ENCODE data around the gene PTK6.

PTK6 gene

GRCh38 chr20:63567386-63568169, 30.4 kb upstream of the PTK6 start:
- ChIA-PET POLR2A (no interaction called here), CTCF (no interaction called here)
- no peak for DNase-seq (ENCODE audit: extremely low spot score)
- no peak for TF ChIP-seq SP1 (IDR thresholded peaks at IDR 0.05)
- no peak for TF ChIP-seq NFRKB (IDR thresholded peaks at IDR 0.05)
- TF ChIP-seq LEF1 (IDR thresholded peaks at IDR 0.05; ENCODE audit: borderline replicate concordance), result no peak
- TF ChIP-seq ARNT (IDR thresholded peaks at IDR 0.05), result no peak
- TF ChIP-seq HDGF (IDR thresholded peaks at IDR 0.05; ENCODE audit: borderline replicate concordance), result no peak
- no peak for TF ChIP-seq FOXA1 (IDR thresholded peaks at IDR 0.05)
- no peak for TF ChIP-seq ELF4 (IDR thresholded peaks at IDR 0.05)
- no peak for TF ChIP-seq L3MBTL2 (conservative IDR thresholded peaks at IDR 0.05)
- no peak for TF ChIP-seq PKNOX1 (IDR thresholded peaks at IDR 0.05)
- no peak for TF ChIP-seq TARDBP (IDR thresholded peaks at IDR 0.05)
- no peak for TF ChIP-seq SUZ12 (IDR thresholded peaks at IDR 0.05)
- no peak for TF ChIP-seq FOXK2 (IDR thresholded peaks at IDR 0.05)
- no peak for TF ChIP-seq CTBP1 (IDR thresholded peaks at IDR 0.05; ENCODE audit: borderline replicate concordance)
- TF ChIP-seq FOXM1 (IDR thresholded peaks at IDR 0.05; ENCODE audit: borderline replicate concordance), result no peak
- TF ChIP-seq BHLHE40 (IDR thresholded peaks at IDR 0.05; ENCODE audit: borderline replicate concordance), result no peak
- no peak for TF ChIP-seq ZNF384 (IDR thresholded peaks at IDR 0.05)

GRCh38 chr20:63567136-63567385, 29.9 kb upstream of the PTK6 start:
- DNase-seq (ENCODE audit: extremely low spot score), result no peak
- TF ChIP-seq FOXA1 (IDR thresholded peaks at IDR 0.05) (no peak), BHLHE40 (IDR thresholded peaks at IDR 0.05; ENCODE audit: borderline replicate concordance) (no peak)
- ChIA-PET POLR2A (no interaction called here), CTCF (no interaction called here)

- POLR2A ChIA-PET, result no interaction called here
- CTCF ChIA-PET, result no interaction called here
- DNase-seq (ENCODE audit: extremely low spot score), result no peak
- no peak for TF ChIP-seq NFRKB (IDR thresholded peaks at IDR 0.05)
These were observed 29.4 kb upstream of the PTK6 start for GRCh38 chr20:63566395-63567135.

- CTCF ChIA-PET, result no interaction called here
- TF ChIP-seq LEF1 (IDR thresholded peaks at IDR 0.05; ENCODE audit: borderline replicate concordance) (no peak), FOXA1 (IDR thresholded peaks at IDR 0.05) (no peak), CTBP1 (IDR thresholded peaks at IDR 0.05; ENCODE audit: borderline replicate concordance) (no peak), NFRKB (IDR thresholded peaks at IDR 0.05) (no peak), TARDBP (IDR thresholded peaks at IDR 0.05) (no peak), SUZ12 (IDR thresholded peaks at IDR 0.05) (no peak)
- DNase-seq (ENCODE audit: extremely low spot score), result no peak
- POLR2A ChIA-PET, result no interaction called here
These were observed 28.6 kb upstream of the PTK6 start for GRCh38 chr20:63565699-63566335.

DNA sequence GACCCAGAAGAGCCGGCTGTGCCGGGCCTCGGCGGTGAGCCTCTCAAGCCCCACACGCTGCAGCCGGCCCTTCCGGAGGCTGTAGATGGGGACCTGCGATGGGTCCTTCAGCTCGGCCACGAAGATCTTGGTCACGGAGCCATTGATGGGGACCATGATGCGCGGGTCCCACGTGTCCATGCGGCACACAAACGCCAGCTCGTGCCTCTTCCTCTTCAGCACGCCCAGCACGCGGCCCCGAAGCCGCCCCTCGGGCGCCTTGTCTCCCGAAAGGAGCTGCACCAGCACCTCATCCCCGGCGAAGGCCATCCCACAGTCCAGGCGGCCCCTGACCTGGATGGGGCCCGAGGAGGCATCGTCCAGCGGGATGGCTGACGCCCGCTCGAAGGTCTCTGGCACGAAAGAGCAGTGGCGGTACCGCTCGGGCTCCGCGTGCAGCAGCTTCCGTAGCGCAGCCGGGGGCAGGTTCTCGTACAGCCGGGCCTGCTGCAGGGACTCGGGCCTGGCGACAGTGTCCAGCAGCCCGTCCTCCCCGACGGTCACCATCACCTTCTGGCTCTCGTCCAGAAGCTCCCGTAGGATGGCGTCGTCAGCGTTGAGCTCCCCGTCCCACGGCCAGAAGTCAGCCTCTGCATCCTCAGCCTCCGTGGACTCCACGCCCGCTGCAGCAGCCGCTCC, 28.0 kb upstream of the PTK6 start:
- ChIA-PET CTCF (no interaction called here), POLR2A (no interaction called here)
- TF ChIP-seq BHLHE40 (IDR thresholded peaks at IDR 0.05; ENCODE audit: borderline replicate concordance) (no peak), ELF4 (IDR thresholded peaks at IDR 0.05) (no peak), L3MBTL2 (conservative IDR thresholded peaks at IDR 0.05) (no peak)
- DNase-seq (ENCODE audit: extremely low spot score), result no peak

GRCh38 chr20:63564036-63564810, 27.0 kb upstream of the PTK6 start:
- POLR2A ChIA-PET, result no interaction called here
- CTCF ChIA-PET, result no interaction called here
- no peak for DNase-seq (ENCODE audit: extremely low spot score)
- TF ChIP-seq TARDBP (IDR thresholded peaks at IDR 0.05), result no peak
- no peak for TF ChIP-seq FOXM1 (IDR thresholded peaks at IDR 0.05; ENCODE audit: borderline replicate concordance)
- no peak for TF ChIP-seq SUZ12 (IDR thresholded peaks at IDR 0.05)
- no peak for TF ChIP-seq HDGF (IDR thresholded peaks at IDR 0.05; ENCODE audit: borderline replicate concordance)
- TF ChIP-seq LEF1 (IDR thresholded peaks at IDR 0.05; ENCODE audit: borderline replicate concordance), result no peak
- no peak for TF ChIP-seq SP1 (IDR thresholded peaks at IDR 0.05)
- TF ChIP-seq ZNF384 (IDR thresholded peaks at IDR 0.05), result no peak
- no peak for TF ChIP-seq FOXA1 (IDR thresholded peaks at IDR 0.05)

DNA sequence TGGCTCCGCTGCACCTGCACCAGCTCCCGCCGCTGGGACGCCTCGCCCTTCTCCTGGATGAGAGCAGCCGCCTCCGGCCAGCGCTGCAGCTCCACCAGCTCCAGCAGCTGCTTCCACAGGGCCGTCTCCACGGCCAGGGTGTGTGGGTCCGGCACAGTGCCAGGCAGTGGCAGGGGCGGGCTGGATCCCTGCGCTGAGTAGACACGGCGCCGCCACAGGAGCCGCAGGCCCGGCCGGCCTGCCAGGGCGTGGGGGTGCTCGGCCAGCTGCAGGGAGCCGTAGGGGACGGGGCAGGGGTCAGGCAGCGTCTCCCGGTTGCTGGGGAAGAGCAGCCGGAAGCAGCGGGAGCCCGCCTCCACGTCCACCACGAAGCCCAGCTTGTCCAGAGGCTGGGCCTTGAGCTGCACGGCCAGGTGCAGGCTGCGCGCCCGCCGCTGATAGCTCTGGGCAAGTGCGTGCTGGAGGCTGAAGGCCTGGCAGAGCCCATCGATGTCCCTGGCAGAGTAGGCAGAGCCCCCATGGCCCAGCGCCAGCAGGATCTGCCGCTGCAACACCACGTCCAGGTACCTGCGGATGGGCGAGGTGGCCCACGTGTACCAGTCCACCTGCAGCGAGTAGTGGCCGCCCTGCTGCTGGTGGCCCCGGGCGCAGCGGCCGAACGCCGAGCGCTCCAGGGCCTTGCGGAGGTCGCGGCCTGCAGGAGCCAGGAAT, 26.2 kb upstream of the PTK6 start:
- DNase-seq (ENCODE audit: extremely low spot score), result no peak
- TF ChIP-seq L3MBTL2 (conservative IDR thresholded peaks at IDR 0.05) (no peak), BHLHE40 (IDR thresholded peaks at IDR 0.05; ENCODE audit: borderline replicate concordance) (no peak), SP1 (IDR thresholded peaks at IDR 0.05) (no peak), PKNOX1 (IDR thresholded peaks at IDR 0.05) (no peak), HDGF (IDR thresholded peaks at IDR 0.05; ENCODE audit: borderline replicate concordance) (no peak), FOXM1 (IDR thresholded peaks at IDR 0.05; ENCODE audit: borderline replicate concordance) (no peak), TARDBP (IDR thresholded peaks at IDR 0.05) (no peak), SUZ12 (IDR thresholded peaks at IDR 0.05) (no peak), LEF1 (IDR thresholded peaks at IDR 0.05; ENCODE audit: borderline replicate concordance) (no peak), FOXK2 (IDR thresholded peaks at IDR 0.05) (no peak), ARNT (IDR thresholded peaks at IDR 0.05) (no peak)
- ChIA-PET POLR2A (no interaction called here), CTCF (interaction anchor here (0.6 kb wide), 1 partner anchor 700 kb away, joined by 3 read pairs; no protein-coding TSS in a partner anchor)
